HG02642 (cell line): Measurements from ENCODE around the gene TCHP.

Experiments used
- ATAC-seq: cut with Tn5 transposase; IDR thresholded peaks from one replicate; pipeline ENCODE4 v1.9.1; 2021; ENCODE audit warnings: mild to moderate bottlenecking; ENCODE audit not compliant: unreplicated experiment, poor library complexity

TCHP gene

DNA sequence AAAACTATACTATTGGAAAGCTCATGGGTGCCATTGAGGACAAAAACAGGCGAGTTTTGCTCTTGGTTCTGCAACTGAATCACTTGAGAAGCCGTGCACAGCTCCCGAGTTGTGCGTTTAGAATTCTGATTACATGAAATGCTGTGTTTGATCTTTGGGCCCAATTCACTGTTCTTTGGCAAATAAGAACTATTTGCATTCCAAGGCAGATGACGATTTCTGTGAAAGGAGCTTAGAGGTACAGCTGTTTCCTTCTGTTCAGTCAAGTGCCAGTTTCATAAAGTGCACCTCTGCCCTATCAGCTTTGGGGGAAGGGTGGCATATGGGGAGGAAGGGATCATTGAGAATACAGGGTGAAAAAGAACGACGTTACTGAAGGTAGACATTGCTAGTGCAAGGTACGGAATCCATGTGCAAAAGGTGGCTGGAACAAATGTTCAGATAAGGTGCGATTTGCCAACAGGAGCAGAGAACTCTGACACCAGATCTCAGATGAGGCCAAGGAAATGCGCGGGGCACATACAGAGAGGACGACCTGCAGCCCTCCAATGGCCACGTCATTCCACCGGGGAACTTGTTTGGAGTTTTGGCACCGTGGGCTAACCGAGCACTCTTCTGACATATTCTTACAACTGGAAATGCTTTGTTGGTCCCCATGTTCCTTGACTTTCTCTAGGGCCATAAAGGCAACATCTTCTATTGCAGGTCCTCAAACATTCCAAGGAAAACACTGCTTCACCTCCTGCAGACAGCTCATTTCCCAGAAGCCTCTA lies 30.1 kb downstream of the TCHP start:
- ATAC-seq = no peak

DNA sequence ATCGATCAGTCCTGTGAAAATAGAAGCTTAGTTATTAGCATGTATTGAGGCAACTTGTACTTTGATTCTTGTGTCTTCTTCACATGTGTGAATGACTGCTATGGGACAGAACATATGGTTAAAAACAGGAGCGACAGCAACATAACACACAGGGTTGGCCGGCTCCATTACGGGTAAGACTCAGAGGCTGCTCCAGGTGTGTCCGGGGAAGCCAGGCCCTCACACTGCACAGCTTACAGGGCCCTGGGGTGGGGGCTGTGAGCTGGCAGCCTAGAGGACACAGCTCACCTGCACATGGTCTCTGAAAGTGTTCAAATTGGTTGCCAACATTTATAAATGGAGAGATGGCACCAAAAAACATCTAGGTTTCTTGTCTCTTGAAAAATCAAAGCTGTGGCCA lies 31.1 kb downstream of the TCHP start:
- no peak for ATAC-seq

DNA sequence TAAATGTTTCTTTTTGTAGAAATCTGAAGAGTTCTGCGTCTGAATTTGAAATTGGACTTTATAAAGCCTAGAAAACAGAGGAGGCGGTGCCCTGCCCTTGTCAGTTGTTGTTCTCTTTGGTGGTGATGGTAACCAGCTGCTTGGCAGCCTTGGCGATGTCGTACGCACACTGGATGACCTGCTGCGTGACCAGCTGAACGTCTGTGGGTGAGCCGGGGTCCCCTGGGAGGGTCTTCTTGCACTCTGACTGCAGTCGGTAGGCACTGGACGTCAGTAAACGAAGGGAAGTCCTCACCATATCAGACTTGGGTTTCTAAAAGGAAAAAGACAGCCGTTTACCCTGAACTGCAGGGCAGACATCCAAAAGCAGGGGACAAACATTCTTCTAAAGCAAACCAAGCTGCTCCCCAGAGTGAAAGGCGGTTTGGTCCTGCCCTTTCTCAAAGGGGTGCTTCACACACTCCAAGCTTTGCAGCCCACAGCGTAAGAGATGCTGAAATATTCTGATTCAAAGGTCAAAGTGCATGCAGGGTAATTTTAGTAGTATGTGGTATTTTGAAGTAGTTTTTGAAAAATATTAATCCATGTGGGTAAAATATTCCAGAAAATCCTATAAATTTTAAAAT lies 32.9 kb downstream of the TCHP start:
- no peak for ATAC-seq

DNA sequence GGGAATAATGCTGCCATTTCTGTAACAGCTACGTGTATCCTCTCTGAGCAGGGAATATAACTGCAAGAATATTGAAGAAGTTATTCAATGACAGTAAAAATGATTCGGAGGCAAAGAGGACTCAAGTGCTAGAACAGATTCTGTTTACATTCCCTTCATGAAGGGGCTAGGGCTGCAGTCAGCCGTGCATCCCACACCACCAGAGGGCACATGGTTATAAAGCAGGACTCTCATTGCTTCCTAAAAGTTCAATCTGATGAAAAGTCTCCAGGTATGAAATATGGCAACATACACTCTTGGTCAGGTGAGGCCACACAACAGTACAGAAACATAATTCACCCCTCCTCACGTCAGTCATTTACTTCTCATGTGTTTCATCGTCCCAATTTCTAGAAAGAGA lies 34.0 kb downstream of the TCHP start:
- no peak for ATAC-seq

DNA sequence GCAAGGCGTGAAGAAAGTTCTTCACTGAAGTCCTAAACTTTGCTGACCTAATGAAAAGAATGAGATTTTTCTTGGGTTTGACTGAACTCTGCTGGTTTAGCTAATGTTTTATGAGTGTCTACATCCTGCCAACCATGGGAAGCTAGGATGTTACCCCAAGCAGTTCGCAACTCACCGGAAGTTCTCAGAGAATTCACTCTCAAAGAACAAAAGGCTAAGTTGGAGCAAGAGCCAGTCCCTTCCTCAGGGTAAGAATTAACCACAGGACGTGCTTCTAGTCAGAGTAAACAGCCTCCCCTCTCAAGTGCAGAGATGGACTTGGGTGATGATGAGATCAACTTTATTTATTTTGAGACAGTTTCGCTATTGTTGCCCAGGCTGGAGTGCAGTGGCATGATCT lies 37.3 kb downstream of the TCHP start:
- ATAC-seq = no peak

DNA sequence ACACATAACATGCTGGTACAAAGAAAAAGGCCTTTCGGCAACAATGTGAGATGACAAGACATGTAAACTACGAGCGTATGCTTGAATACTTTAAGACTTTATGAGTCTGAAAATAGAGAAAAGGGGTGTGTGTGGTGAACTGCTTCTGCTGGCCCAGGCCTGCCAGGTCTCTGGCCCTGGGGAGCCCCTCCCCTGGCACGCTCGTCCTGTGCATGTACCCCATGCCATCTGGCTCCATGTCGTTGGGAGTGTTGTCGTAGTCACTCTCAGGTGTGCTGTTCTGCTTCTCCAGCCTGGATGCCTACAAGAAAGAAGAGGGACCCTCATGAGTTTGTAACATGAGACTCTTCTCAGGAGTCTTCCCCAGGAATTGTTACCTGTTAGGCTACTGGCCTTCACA lies 38.9 kb downstream of the TCHP start:
- no peak for ATAC-seq

DNA sequence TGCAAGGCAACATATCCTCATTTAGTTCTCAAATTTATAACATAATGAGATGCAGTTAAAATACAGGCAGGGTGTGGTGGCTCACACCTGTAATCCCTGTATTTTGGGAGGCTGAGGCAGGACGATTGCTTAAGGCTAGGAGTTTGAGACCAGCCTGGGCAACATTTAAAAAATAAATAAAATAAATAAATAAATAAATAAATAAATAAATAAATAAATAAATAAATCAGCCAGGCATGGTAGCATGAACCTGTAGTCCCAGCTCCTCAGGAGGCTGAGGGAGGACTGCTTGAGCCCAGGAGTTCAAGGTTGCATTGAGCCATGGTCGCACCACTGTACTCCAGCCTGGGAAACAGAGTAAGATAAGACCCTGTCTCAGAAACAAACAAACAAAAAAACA lies 39.4 kb downstream of the TCHP start:
- ATAC-seq = no peak

DNA sequence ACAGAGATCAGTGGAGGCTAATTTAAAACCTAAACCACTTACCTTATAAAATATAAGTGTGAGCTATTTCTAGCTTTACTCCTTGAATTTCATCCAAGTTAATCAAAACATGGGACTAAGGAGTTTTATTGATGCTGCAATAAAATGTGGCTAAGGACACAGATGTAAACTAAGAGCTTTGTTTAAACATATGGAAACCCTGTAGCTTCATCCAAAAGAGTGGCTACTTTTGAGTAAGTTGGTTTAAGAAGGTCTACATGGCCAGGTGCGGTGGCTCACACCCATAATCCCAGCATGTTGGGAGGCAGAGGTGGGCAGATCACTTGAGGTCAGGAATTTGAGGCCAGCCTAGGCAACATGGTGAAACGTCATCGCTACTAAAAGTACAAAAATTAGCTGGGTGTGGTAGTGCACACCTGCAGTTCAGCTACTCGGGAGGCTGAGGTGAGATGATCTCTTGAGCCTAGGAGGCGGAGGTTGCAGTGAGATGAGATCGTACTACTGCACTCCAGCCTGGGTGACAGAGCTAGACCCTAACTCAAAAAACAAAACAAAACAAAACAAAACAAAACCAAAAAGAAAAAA lies 40.4 kb downstream of the TCHP start:
- no peak for ATAC-seq

DNA sequence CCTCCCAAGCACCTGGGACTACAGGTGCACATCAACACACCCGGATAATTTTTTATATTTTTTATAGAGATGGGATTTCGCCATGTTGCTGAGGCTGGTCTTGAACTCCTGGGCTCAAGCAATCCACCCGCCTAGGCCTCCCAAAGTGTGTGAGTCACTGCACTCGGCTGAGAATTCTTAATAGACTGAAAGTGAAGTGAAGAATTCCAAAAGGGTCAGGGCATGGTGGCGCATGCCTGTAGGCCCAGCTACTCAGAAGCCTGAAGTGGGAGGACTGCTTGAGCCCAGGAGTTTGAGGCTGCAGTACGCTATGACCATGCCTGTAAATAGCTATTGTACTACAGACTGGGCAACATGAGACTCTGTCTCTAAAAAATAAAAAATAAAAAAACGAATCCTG lies 43.7 kb downstream of the TCHP start:
- ATAC-seq = no peak

DNA sequence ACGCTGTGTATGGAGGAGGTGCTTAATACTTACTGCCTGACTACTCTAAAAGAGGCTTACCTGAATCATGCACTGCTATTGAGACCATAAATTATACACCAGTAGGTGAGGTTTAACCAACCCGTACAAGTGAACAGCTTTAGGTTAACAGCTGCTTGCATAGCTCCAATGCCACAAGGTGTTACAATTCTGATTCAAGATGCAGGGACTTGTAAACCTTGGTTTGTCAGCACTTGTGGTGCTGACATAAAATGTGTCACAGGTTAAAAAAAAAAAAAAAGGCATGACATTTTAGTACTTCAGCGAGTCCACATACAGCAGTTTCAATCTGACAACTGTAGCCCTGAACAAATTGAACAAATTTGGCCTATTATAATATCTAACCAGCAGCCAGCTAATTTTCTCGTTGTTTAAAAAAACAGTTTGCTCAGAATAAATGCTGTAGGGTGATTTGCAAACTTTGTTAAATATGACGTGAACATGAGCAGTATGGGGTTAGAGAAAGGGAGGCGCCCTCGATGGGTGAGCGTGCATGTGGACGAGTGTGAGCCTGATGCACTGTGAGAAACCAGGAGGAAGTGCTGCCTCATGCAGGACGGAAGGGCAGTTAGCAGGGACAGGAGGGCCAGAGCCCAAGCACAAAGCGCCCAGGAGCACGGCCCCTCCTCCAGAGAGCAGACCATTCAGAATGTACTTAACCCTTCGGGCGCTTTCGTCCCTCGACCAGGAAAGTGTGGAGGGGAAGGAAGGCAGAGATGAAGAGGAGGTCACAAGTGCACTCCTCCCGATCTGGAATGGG lies 44.7 kb downstream of the TCHP start:
- ATAC-seq = no peak

DNA sequence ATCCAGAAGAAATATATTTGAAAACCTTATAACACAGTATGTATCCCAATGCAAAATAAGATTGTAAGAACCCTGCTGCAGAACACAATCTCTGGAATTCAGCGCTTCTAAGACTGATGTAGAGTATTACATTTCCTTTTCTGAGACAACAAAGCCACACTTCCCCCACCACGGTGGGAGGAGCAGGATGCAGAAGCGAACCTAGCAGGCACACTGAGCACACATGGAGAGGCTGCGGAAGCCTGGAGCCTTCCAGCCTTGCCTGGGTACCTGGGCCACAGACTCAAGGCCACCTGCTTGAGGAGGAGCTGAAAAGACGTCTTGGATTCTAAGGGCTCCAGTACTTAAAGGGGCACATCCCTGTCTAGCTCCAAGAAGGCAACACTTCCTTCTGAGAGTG lies 46.4 kb downstream of the TCHP start:
- ATAC-seq = no peak

DNA sequence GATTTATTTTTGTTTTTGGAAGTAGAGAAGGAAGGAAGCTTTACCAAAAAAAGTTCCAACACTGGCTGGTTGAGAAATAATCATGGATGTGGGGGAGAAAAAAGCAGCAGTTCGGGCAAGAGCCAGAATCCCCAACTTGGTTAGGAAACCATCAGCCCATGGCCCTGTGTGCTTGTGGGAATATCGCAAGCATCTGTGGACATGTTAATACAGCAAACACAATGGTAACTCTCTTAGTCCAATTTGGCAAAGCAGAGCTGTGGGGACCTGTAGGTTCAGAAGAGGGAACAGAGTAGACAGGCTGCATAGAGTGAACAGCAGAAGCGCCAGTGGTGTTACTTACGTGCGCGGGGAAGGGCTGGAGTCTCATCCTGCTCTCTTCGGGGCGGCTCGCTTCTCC lies 46.8 kb downstream of the TCHP start:
- no peak for ATAC-seq

DNA sequence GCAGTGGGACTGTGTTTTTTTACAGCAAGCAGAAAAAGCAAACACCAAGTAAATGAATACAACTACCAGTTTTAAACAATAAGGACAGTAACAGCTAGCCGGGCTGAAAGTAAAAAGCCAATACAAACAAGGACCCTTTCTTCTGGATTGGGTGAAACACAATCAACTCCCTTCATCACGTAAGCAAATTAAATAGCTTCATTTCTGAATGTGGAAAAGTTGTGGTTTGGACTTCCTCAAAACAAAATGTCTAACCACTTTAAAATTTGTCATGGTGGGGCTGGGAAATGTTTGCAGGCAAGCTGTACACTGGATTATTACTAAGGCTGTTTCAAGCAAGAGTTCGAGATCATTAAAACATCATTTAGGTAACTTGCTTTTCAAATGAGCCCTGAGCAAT lies 47.4 kb downstream of the TCHP start:
- no peak for ATAC-seq

DNA sequence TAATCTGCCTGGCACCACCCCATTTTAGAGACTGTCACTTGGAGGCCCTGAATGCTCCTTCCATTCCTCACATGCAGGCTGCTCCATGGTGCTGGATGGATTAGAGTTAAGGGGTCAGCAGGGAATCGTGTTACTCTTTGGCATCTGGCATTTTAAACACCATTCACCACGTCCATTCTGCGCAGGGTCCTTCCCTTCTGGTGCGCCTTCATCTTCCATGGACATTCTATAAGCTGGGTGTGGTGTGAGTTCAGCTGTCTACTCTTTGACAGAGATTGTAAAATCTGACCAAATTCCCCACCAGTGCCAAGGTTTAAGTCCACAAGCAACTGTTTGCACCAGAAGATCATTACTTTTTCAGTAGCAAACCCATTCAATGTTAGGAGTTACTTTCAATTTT lies 48.3 kb downstream of the TCHP start:
- no peak for ATAC-seq

DNA sequence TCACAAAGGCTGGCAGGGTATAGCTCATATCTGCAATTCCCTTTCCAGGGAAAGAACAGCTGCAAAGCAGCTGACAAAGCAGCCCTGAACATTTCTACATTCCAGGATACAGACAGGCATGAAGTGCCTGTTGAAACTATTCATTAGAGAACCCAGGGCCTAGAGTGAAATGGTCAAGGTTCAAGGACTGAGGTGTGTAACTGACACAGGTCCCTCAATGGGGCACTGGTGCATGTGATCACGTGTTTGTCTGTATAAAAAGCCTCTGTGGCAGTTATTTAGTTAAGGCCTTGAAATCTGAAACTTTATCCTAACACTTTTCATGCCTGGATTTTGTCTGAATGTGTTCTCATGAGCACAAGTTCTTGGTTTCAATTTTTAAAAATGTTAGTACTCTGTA lies 49.0 kb downstream of the TCHP start:
- no peak for ATAC-seq

DNA sequence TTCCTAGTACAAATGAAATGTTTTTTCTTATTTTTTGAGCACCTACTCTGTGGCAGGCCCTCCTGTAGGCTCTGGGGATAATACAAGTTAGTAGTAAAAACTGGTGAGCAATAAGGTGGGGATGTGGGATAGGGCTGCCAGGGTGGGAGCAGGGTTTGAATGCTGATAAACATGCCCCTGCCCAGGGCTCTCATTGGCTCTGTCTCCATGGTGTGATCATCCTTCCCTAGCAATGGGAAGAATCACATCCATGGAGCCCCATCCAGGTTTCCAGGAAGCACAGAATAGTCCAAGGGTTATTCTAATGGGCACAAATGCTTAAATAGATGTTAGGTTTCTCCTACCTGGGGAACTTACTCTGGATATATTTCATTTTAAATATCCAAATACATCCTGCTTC lies 50.6 kb downstream of the TCHP start:
- ATAC-seq = no peak

DNA sequence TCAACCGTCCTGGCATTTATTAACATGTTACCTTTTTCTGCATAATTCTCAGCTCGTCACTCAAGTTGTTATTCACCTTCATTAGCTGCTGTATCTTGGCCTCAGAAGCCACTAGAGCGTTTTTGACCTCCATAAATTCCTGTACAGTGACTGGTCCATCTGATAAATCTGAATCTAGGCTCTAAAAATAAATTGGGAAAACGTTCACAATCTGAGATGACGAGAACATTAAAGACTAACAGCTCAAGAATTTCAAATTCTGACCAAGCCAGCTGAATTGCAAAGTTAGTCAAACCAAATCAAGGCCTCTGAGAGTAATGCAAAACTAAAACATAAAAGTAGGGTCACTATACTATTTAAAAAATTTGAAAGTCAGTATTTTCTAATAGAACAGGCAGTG lies 51.1 kb downstream of the TCHP start:
- no peak for ATAC-seq

DNA sequence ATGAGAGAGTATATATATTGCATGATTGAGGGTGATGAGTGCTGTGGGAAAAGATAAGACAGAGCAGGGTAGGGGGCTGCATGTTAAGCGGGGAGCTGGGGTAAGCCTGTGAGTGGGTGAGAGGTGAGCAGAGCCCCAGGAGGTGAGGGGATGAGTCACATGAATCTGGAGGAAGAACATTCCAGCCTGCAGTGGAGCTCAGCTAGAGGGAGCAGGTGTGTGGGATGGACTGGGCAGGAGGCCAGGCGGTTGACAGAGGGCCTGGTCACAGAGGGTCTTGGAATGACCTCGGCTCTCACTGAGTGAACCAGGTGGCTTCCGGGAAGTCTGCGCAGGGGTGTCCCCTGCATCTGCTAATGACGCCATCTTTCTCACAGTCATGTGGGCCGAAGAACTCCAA lies 51.7 kb downstream of the TCHP start:
- no peak for ATAC-seq

DNA sequence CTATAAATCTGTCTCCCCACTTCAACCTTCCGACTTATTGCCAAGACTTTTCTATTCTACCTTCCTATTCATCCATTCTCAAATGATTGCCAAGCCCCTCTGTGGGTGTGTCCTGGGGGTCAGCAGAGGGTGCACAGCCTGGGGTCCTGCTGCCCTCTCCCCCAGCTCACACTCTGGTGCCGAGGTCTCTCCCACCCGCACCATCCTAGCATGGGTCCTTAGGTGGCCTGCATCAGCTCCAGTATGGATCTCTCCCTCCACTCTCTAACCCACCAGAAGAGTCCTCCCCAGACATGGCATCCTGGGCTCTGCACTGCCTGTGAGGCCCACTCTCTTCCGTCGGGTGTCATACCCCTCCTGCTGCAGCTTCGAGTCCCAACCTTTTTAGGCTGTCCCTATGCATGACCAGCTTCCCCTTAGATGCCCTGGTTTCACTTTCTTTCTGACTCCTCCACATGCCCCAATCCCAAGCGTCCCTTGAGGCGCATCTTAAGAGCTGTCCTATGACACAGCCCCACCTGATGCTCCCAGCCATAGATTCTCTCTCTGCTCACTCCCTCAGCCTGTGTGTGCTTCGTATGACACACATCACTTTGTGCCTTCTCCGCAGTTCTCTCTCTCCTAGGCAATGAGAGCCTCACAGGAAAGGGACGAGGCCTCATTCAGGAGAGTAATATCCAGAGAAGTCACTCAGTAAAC lies 52.2 kb downstream of the TCHP start:
- no peak for ATAC-seq

DNA sequence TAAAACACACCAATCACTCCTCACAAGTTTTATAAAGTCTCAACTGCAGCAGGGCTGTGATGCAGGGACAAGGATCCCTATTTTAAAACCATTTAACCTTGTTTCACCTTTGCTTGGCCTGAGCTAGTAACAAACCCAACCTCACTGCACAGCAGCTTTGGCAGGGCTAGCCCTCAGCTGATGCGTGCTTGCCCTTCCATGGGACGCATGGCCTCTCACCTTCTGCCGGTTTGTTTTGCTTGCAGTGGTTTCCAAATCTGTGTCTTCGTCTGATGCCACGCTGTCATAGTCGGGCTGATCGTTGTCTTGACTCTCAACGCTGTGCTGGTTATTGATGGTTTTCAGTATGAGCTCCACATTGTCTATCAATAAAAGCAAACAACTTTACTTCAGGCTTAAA lies 52.8 kb downstream of the TCHP start:
- ATAC-seq = no peak

DNA sequence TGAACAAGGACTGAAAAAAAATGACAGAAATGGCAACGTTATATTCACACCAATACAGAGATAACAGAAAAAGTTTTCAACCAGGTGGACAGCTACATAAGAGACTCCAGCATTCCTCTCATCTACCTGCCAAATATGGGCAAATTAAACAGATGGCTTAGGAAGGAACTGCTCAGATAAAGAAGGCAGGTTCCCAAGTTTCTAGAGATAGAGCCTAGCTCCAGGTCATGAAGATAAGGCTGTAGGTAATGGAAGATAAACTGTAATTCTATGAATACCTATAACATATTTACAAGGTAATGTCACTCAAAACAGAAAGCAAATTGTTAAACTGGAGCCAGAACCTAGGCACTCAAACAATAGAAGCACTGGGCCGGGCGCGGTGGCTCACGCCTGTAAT lies 53.6 kb downstream of the TCHP start:
- ATAC-seq = no peak
